Stimulated activated CD4-positive, alpha-beta T cell treated with anti-CD3 and anti-CD28 coated beads, TNF-alpha, amount 100 ng/mL, for 48 hours (primary cell): Measurements from ENCODE around the gene TMBIM4.
"Not testable (repeated sequence)": the region's sequence is repeated elsewhere in the genome, so short reads cannot be mapped to it uniquely, and the experiment has no call there.

Experiments
- DNase-seq, 3 donors: peaks; one replicate each; pipeline ENCODE4 v3.0.0-alpha.2; 2020; ENCODE audit warnings: low read depth in 3 of 3

The TMBIM4 gene

DNA sequence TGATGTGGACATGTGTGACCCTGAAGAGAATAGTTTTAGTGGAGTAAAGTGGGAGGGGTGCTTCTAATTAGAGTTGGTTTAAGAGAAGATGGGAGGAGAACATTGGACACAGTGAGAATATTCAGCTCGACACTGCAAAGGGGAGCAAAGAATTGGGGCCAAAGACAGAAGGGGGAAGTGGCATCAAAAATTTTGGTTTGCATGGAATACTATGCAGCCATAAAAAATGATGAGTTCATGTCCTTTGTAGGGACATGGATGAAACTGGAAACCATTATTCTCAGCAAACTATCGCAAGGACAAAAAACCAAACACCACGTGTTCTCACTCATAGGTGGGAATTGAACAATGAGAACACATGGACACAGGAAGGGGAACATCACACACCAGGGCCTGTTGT, 15.0 kb upstream of the TMBIM4 start:
- DNase-seq: not testable (repeated sequence)

DNA sequence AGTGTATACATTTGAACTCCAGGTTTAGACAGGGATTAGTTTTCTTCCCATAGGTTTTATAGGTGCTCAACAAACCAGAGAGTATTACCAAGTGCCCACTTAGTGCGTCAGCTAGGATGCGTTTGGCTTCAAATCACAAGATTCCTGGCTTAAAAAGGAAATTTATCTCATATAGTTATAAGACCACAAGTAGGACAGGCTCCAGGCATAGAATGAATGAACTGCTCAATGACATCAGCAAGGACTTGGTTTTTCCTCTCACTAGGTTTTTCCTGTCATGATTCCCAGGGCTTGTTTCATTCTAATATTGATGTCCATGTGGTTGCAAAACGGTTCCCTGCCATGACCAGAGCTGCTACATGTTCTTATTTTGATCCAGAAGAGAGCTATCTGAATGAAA, 13.2 kb upstream of the TMBIM4 start:
- DNase-seq: no peak

DNA sequence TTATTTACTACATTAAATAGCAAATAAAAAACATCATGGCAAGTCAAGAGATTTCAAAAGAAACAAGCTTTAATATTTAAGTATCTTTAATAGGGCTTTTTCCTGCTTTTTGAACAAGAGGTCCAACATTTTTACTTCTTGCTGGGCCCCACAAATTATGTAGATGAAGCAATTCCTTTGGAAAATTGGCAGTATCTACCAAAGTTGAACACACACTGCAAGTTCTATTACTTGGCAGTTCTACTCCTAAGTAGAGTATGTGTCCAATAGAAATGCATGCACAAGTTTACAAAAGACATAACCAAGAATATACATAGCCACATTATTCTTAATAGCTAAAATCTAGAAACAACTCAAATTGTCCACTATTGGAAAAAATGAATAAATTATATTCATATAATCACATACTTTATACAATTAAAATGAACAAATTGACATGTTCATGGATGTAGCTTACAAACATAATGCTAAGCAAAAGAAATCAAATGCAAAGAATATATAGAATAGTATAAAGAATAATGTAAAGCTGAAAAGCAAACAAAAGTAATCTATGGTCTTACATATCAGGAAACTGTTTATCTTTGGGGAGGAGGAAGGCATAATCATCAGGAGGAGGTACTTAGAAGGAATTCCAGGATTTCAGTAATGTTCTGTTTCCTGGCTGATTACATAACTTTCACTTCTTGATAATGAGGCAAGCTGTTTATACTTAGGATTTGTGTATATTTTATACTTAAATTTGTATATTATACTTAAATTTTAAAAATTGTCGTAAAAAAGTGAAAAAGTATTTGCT, 6.5 kb upstream of the TMBIM4 start:
- no peak for DNase-seq

DNA sequence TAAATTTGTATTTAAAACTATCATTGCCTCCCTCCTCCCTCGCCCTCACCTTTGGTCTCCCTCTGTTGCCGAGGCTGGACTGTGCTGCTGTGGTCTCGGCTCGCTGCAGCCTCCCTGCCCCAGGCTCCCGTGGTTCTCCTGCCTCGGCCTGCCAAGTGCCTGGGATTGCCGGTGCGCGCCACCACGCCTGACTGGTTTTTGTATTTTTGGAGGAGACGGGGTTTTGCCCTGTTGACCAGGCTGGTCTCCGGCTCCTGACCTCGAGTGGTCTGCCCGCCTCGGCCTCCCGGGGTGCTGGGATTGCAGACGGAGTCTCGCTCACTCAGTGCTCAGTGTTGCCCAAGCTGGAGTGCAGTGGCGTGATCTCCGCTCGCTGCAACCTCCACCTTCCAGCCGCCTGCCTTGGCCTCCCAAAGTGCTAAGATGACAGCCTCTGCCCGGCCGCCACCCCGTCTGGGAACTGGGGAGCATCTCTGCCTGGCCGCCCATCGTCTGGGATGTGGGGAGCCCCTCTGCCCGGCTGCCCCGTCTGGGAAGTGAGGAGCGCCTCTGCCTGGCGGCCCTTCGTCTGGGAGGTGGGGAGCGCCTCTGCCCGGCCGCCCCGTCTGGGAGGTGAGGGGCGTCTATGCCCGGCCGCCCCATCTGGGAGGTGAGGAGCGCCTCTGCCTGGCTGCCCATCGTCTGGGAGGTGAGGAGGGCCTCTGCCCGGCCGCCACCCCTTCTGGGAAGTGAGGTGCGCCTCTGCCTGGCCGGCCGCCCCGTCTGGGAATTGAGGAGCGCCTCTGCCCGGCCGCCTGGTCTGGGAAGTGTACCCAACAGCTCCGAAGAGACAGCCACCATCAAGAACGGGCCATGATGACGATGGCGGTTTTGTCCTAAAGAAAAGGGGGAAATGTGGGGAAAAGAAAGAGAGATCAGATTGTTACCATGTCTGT, 4.9 kb upstream of the TMBIM4 start:
- DNase-seq: not testable (repeated sequence)

DNA sequence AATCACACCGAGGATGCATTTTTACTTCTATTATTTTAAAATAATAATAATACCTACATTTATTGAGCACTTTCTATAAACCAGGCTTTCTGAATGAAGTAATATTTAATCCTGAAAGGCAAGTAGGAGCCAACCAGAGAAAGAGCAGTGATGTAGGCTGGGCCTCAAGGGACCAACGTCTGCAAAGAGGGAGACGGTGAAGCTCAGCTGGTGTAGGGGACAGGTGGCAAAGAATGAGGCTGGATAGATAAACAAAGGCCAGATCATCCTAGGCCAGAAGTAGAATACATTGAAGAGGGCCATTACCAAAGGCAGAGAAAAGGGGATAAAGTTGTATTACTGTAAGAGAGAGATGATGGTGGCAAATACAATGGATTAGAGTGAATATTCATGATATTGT, 810 bp upstream of the TMBIM4 start:
- no peak for DNase-seq

DNA sequence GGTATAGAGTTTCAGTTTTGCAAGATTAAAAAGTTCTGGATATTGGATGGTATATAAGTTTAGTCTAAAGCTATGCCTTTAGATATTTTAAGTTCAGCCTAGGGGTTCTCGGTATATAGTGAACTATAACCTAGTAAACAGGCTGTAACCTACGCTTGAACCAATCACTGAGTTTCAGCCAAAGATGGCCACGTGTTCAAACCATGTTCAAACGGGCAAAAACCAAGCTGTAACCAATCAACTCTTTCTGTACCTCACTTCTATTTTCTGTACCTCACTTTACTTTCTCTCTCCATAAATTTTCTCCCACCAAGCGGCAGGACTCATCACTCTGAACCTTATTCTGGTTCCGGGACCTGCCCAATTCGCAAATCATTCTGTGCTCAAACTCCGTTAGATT, 1.4 kb downstream of the TMBIM4 start:
- no peak for DNase-seq

DNA sequence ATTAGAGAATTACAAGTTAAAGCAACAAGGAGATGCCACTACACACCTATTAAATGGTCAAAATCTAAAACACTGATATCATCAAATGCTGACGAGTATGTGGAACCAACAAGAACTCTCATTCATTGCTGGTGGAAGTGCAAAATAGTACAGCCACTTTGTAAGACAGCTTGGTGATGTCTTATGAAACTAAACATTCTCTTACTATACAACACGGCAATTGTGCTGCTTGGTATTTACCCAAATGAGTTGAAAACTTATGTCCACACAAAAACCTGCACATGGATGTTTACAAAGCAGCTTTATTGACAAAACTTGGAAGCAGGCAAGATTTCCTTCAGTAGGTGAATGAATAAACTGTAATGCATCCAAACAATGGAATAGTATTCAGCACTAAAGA, 3.2 kb downstream of the TMBIM4 start:
- DNase-seq: no peak

DNA sequence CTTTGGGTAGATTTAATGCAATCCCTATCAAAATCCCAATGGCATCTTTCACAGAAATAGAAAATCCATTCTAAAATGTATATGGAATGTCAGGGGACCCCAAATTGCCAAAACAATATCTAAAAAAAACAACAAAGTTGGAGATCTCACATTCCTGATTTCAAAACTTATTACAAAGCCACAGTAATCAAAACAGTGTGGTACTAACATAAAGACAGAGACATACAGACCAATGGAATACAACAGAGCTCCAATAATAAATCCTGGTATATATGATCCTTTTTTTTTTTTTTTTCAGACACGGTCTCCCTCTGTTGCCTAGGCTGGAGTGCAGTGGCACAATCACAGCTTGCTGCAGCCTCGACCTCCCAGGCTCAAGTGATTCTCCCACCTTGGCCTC, 4.7 kb downstream of the TMBIM4 start:
- DNase-seq: no peak

DNA sequence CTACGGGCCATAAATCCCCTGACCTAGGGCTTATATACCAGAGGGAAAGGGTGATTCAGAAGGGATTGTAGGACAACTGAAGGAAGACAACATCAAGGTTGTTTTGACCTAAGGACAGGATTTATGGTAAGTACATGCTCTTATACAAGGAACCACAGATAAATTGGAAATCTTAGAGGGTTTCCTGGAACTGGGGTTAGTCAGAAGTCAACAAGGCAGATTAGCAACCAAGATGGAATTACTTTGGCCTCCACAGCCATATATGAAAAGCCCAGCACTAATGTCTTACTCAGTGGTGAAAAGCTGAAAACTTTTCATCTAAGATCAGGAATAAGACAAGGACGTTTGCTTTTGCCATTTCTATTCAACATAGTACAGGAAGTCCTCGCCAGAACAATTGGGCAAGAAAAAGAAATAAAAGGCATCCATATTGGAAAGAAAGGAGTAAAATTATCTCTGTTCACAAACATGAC, 5.4 kb downstream of the TMBIM4 start:
- DNase-seq: no peak

DNA sequence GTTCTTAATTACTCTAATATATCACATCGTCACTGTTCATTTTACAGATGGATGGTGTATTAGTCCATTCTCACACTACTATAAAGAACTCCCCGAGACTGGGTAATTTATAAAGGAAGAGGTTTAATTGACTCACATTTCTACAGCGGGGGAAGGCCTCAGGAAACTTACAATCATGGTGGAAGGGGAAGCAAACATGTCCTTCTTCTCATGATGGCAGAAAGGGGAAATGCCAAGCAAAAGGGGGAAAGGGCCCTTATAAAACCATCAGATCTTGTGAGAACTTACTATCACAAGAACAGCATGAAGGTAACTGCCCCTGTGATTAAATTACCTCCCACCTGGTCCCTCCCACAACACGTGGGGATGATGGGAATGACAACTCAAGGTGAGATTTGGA, 6.5 kb downstream of the TMBIM4 start:
- no peak for DNase-seq

DNA sequence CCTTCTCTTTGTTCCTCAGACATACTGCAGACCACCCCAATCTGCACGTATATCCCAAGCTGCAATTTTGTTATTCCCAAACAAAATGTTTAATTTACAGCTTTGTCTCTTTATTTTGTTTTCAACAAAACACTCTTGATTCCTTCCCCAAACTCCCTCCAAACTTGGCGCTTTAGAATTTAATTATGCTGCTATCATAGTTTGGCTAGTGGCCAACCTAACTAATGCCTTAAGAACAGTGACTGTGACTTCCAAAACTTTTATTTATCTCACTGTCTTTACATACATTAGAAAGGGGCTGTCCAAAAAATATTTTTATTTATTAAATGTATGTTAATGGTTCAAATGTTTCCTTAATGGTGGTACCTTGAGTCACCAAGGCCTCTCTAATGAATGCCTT, 7.1 kb downstream of the TMBIM4 start:
- DNase-seq: no peak

DNA sequence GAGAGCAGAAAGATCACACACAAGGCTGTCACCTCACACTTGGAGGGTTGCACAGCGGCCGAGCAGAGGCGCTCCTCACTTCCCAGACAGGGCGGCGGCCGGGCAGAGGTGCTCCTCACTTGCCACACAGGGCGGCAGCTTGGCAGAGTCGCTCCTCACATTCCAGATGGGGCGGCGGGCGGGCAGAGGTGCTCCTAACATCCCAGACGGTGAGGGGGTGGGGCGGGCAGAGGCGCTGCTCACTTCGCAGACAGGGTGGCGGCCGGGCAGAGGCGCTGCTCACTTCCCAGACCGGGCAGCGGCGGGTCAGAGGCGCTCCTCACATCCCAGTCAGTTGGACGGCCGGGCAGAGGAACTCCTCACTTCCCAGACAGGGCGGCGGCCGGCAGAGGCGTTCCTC, 9.1 kb downstream of the TMBIM4 start:
- no peak for DNase-seq

DNA sequence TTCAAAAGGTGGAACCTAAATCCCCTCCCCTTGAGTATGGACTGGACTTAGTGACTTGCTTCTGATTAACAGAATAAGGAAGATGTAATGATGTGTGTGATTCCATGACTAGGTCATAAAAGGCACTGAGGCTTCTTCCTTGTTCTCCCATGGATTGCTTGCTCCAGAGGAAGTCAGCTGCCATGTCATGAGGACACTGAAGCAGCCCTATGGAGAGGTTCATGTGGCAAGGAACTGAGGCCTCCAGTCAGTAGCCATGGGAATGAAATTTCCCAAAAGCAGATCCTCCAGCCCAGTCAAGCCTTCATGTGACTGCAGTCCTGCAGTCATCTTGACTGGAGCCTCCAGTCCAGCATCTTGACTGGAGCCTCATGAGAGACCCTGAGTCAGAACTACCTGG, 10.7 kb downstream of the TMBIM4 start:
- no peak for DNase-seq

DNA sequence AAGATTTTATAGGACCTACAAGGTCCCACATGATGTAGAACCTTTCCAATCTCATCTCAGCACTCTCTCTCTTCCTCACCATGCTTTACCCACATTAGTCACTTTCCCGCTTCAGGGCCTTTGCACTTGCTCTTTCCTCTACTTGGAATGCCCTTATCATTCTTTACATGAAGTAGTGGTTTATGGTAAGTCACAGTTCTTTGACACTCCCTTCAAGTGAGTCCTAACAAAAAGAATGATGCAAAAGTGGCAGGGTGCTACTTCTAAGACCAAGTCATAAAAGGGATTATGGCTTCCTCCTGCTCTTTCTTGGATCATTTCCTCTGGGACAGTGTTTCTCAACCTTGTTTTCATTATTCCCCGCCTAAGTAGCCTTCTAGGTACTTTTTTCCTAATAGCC, 13.1 kb downstream of the TMBIM4 start:
- no peak for DNase-seq

DNA sequence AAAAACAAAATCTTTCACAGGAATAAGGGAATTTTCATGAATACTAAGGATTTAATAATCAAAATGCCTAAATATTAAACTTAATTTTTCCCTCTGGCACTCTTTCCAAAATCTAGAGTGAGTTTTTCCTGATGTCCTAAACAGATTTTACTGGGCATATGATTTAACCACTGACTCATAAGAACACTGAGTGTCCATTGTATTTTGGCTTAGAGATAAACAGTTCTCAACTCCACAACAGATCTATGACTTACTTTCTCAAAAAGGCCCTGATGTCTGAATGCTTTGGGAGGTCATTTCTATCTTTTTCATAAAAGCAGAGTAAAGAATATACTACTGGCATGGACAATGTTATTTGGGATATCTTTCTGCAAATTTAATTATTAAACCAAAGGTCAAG, 15.0 kb downstream of the TMBIM4 start:
- DNase-seq: no peak

DNA sequence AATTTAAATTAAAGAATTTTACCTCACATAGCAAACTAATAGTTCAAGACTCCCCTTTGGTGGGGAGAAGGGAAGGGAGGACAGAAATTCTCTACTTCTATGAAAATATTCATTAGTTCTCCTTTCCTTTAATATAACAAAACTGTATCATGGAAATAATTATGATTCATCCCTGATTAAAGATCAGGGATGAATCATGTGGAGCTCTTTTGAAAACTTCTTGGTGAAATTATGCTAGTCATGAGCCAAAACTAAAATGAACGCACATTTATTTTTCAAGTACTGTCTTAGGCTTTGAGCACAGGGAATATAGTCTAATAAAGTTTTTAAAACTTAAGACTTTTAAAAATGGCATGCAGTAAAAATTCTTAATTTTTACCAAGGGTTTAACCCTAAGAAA, 17.1 kb downstream of the TMBIM4 start:
- DNase-seq: no peak

DNA sequence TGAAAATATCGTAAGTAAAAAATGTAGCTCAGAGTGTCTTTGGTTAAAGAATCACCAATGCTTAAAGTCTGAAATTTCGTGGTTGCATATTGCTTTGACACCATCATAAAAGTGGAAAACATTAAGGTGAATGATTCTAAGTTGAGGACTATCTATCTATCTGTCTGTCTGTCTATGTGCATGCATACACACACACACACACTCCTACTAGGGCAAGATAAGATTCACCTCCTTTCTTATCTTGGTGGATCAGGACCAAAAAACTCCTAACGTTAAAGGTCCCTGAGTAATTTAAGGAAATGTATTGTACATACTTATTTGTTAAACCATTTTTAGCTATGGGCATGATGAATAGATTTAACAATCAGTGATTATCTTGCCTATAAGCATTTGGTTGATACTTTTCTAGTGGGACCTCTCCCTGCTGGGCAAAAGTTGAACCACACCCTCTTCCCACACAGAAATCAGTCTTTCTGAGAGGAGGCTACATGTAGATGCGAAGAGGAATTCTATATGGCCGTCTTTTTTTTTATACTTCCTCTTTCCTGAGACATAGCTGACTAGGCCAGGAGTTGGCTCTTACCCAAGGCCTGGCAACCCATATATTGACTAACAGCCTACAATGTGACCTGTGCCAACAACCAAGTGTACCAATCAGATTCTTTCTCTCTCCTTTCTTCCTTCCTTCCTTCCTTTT, 19.9 kb downstream of the TMBIM4 start:
- no peak for DNase-seq

DNA sequence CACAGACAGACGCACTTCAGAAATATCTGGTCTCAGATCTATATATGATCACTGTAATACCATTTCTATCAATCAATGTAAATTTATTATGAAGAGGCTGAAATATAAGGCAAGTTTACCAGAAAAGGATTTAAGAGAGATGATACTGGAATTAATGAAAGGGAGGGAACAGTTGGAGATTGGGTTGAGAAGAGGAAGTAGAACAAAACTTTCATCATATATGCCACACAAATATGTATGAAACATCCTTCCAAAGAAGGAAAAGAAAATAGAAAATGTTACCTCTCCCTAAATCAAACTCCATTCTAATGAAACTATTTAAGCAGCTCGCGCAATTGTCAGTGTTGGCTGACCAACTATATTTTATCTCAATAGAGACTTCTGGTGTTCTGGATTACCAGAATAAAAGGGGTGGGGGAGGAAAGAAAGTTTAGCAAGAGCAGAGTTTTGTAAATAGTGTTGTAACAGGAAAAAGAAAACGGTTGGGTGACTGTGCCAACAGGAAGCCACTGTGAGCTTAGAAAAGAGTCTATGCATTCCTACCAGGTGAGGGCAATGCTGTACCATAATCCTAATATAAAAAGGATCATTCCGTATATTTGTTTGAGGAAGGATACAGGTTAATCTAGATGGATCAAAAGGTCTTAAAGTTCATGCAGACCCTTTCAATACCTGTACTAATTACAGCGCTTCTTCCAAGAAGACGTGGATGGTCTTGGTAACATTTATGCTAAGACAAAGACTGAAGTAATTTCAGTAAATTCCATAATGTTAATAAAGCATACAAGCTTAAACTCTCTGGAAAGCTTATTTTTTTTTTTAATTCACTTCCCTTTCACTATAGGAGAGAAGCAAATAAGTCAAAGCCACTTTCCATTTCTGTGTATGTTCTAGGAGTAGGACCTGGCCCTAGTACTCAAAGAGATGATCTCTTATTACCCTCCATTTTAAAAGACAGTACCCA, 24.7 kb downstream of the TMBIM4 start:
- no peak for DNase-seq

DNA sequence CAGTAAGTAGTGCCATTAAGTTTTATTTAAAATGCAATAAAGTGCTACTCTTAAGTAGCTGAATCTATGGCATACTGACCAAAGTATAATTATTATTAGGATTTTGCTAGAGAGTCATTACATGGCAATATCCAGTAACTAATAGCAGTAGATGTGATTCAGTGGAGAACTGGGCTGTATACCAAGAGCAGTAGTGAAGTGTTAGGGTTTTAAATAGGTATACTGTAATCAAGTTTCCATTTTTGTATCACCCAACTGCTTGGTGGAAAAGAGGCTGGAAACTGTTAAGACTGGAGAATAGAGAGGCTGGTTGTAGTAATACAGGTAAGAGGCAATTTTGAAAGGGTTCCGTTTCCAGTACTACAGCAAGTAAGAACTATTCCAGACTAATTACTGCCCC, 25.9 kb downstream of the TMBIM4 start:
- no peak for DNase-seq

DNA sequence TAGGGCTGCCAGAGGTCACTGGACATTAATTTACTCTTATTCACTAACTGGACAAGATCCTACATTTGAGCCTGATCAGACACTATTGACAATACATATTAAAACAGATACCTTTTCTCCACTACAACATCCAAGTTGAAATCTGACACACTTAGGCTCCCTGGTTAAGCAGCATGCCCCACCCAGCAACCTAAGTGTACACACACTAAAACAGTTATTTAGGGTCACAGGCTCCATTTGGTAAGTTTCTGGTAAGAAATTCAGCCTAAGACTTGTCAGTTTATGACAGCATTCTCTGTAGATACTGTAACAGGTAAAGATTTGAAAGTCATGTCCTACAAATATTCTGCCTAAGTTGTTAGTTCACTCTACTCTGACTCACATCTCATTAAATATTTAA, 27.0 kb downstream of the TMBIM4 start:
- DNase-seq: no peak

DNA sequence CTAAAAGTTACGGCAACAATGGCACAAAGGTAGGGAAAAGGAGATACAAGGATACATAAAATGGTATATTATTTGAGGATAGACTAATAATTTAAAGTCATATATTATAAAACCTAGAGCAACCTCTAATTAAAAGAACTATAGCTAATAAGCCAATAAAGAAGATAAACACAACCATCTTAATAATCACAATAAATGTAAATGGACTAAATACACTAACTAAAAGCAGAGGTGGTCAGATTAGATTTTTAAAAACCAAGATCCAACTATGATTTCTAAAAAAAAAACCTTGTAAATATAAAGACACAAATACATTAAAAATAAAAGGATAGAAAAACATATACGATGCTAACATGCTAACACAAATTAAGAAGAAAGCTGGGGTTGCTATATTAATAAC, 28.5 kb downstream of the TMBIM4 start:
- no peak for DNase-seq
